Fibroblast of peridontal ligament (primary cell): ENCODE results near the gene CAMSAP1.
A peak's percentile ranks its signal among the peaks of the same experiment; 100 is the strongest.

Experiments used
- DNase-seq: peaks from one replicate; pipeline ENCODE4 v3.0.0-alpha.2; 2010; ENCODE audit errors: extremely low read depth

Gene CAMSAP1

GRCh38 chr9:135815413-135815812 lies 91.9 kb downstream of the CAMSAP1 start:
- no peak for DNase-seq

- DNase-seq = no peak
These were observed 92.8 kb downstream of the CAMSAP1 start for GRCh38 chr9:135814421-135815095.

DNA sequence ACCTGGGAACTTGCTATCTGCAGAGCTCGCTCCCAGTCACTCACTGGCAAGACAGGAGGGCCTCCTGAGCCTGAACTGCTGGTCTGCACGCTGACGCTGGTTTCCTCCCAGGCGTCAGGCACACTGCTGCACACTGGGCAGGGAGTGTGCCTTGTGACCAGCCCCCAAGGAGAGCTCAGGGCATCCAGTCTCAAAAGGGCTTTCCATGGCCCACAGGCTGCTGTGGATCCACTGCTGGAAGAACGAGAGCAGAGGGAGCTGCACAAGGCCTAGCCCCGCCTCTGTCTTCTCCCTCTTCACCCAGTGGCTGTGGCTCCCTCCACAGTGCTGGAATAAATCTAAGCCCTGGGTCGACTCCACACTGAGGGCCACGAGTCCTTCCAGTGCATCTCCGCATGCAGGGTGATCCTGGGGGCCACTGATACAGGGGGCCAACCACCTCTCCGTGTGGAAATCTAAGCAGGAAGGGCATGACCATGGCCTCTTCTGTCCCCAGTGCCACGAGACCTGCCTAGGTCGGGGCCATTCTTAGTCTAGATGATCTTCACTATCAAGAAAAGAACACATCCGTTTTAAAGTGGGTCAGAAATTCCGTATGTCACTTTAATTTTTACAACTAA lies 93.6 kb downstream of the CAMSAP1 start:
- DNase-seq = no peak

GRCh38 chr9:135812961-135813360 lies 94.4 kb downstream of the CAMSAP1 start:
- no peak for DNase-seq

DNA sequence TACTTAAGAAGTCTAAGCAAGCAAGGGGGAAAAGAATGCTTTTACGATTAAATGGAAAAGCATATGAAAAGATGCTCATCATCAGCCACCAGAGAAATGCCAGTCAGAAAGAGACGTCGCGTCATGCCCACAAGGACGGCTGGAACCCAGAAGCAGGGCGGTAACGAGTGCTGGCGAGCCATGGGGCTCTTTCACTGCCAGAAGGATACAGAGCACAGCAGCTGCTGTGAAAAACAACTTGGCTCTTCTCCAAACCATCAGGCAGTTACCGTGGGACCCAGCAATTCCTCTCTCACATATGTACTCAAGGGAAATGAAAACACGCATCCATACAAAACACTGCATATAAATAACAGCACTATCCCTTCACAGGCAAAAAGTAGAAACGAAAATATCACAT lies 95.5 kb downstream of the CAMSAP1 start:
- DNase-seq = no peak

- no peak for DNase-seq
These were observed 96.4 kb downstream of the CAMSAP1 start for GRCh38 chr9:135810806-135811575.

- peak; percentile 90 for DNase-seq
These were observed 98.2 kb downstream of the CAMSAP1 start for GRCh38 chr9:135809166-135809565.

- no peak for DNase-seq
These were observed 101.8 kb downstream of the CAMSAP1 start for GRCh38 chr9:135805422-135806022.

DNA sequence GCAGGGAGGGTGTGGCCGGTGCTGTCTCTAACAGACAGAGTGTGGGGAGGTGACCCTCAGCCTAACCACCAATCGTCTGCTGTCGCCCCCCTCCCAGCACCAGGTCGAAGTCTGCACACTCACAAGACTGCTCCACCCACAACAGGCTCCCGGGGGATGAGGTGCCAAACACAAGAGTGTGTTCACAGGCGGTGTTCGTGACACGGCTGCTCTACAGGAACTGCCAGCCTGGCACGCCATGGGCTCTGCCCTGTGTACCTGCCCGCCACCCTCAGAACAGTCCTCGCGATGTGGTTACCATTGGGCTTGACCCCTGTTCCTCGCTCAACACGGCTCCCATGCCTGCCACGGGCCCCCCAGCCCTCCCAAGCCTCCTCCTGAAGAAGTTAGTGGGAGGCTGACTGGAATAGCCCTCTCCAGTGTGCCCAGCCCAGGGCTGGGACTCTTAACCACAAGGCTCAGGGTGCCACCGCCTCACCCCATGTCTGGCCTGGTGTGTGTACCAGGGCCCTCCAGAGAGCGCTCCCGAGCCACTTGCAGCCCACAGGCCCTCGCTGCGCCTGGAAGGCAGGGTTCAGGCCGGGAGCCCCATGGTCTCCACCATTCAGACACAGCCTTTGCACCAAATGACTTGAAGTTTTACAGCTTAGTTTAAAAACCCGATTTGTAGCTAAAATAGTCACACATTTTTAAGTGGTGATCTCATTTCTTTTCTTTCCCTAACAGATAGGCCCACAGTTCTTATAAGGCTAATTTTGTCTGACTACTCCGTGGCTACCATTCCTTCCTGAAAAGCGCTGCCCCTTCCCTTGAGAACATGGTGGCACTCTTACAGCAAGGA lies 102.5 kb downstream of the CAMSAP1 start:
- peak; percentile 18 for DNase-seq

- DNase-seq = no peak
These were observed 103.9 kb downstream of the CAMSAP1 start for GRCh38 chr9:135803441-135803840.

DNA sequence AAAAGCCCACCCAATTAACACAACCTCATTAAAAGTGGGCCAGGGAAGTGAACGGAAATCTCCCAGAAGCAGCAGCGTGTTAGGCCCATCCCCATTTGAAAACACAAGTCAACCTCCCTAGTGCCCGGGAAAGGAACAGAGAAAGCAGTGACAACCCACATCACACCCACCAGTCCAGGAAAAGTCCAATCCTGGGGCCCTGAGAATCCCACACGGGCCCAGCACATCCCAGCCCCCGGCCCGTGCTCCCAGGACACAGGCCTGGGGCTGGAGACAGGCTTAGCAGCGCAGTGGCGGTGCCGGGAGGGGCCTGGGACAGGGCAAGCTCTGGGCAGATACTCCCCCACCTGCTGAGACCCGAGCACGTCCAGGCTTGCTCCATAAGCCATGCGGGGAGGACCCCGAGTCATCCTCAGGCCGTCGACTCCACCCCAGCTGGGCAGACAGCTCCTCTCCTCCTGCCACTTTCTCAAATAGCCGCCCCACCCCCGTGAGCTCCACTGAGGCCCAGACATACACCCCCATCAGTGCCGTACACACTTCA lies 104.4 kb downstream of the CAMSAP1 start:
- DNase-seq = no peak

DNA sequence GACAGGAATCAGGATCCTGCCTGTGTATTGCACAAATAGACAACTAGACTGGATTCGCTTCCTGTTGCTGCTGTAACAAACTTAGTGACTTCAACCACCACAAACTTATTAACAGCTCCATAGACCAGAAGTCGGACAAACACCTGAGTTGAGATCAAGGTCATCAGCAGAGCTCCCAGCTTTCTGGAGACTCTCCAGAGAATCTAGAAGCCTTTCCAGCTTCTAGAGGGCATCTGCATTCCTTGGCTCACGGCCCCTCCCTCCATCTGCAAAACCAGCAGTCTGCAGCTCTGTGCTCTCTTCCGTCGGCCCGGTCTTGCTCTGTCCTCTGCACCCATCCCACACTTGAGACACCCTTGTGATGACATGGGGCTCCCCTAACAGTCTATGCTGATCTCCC lies 106.3 kb downstream of the CAMSAP1 start:
- DNase-seq = no peak

- no peak for DNase-seq
These were observed 108.1 kb downstream of the CAMSAP1 start for GRCh38 chr9:135799261-135799660.

GRCh38 chr9:135798263-135798585 lies 109.1 kb downstream of the CAMSAP1 start:
- no peak for DNase-seq

DNA sequence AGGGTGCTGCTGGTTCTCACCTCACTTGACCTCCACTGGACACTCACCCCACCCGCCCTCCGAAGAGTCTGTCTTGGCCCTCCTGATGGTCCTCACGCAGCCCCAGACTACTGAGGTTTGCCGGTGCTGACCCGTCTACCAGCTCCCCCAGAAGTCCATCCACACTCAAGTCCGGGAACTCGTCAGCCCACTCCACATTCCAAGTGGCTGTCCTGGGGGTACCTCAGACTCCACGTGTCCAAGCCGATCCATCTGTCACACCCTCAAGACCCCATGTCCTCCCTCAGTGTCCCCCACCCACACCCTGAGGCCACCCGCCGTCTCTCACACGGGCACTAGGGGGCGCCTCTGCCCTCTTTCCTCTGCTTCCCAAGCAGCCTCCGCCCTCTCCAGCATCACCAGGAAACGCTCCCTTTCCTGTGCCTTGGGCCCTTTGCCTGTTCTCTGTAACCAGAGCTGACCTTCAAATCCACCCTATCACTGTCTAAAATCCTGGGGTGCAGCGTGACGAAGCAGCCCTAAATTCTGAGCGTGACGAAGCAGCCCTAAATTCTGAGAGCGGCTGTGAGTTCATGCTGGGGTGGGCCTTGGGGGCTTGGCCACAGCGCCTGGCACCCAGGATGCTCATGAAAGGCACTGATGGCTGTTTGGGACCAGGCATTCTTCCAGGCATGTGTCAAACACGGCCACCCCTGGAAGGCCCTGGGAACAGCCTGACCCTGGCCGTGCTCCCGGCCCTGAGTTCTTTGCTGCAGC lies 109.7 kb downstream of the CAMSAP1 start:
- peak; percentile 38 for DNase-seq

DNA sequence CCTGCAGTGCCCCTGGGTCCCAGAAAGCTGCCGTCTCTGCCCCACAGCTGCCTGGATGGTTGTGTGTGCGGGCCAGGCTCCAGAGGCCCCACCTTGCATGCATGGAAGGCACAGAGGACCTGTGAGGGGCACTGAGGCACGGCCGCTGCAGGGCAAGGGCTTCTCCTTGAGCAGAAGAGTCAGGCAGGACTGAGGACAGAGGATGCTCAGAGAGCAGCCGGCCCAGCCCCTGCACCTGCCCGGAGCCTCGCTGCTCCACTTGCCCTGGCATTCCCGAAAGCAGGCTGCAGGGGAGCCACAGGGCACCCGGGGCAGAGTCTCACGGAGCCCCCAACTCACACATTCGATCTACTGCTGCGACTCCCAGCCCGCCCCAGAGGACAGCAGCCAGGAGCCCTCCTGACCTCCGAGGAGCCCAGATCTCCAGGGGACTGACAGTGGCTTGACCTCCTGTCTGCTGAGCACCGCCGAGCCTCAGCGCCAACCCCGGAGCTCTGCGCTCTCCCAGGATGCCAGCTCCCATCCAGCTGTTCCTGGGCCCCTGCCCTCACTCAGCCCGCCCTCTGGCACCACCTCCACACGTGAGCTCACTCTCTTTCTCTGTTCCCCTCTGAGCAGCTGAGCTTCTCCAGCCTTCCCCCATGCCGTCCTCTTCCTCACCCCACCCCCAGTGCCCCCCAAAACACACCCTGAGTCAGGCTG lies 110.4 kb downstream of the CAMSAP1 start:
- DNase-seq = no peak

DNA sequence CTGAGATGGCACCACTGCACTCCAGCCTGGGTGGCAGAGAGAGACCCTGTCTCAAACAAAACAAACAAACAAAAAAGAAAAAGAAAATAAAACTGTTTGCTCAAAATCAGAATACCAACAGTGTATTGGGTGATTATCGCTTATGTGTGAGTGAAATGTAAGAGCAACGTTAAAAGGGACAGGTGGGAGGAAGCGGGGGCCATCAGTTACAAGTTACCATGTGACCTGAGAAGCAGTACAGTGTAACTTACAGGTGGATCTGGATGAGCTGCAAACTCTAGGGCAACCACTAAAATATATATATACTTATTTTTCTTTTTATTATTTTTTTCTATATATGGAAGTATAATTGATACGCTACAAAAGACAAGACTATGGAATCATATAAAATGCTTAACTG lies 112.0 kb downstream of the CAMSAP1 start:
- no peak for DNase-seq

- DNase-seq = no peak
These were observed 112.9 kb downstream of the CAMSAP1 start for GRCh38 chr9:135794361-135794885.

- DNase-seq = no peak
These were observed 113.3 kb downstream of the CAMSAP1 start for GRCh38 chr9:135794057-135794335.
